Prostate gland (tissue), 2 donors: ENCODE data around the gene NPAT. TPM values are rescaled to one million over a fixed set of nuclear protein-coding genes. Genes with fewer than 3 reads are reported as not detected.

ENCODE experiments used
- DNase-seq: peaks from one replicate; pipeline ENCODE4 v3.0.0-alpha.2; 2019; ENCODE audit warnings: low spot score
- H3K27ac ChIP-seq, 2 donors: fragments of 200-600 bp; sonication (generic); 2 replicates each; pipeline ENCODE4 v1.5.1; 2017 to 2019
- H3K27me3 ChIP-seq: fragments of 200-600 bp; sonication (generic); replicated peaks from 2 replicates; pipeline ENCODE4 v1.5.1; 2019; ENCODE audit not compliant: insufficient read depth
- H3K36me3 ChIP-seq, 2 donors: fragments of 200-600 bp; sonication (generic); 1 replicate in 1 of 2; 2 replicates in 1 of 2; pipeline versions ENCODE4 v1.5.1 to v1.8.1; 2017 to 2019
- H3K4me1 ChIP-seq: fragments of 200-600 bp; sonication (generic); replicated peaks from 2 replicates; pipeline ENCODE4 v1.5.1; 2019
- H3K4me3 ChIP-seq, 2 donors: fragments of 200-600 bp; sonication (generic); 2 replicates each; pipeline ENCODE4 v1.5.1; 2017 to 2019
- H3K9me3 ChIP-seq: fragments of 200-600 bp; sonication (generic); 2 replicates; pipeline ENCODE4 v1.5.1; 2017
- CTCF ChIP-seq, 4 experiments: fragments of 200-600 bp in 2 of 4; fragments of 450-650 bp in 2 of 4; sonication (generic) in 2 of 4; IDR thresholded peaks; 1 replicate in 3 of 4; 2 replicates in 1 of 4; pipeline ENCODE4 v1.5.1; 2016 to 2019; ENCODE audit warnings: antibody characterized with exemption in 4 of 4, mild to moderate bottlenecking in 2 of 4, moderate library complexity in 2 of 4
- POLR2A ChIP-seq: fragments of 450-650 bp; IDR thresholded peaks from one replicate; pipeline ENCODE4 v1.6.1; 2016; ENCODE audit warnings: antibody characterized with exemption, mild to moderate bottlenecking
- POLR2AphosphoS5 ChIP-seq: sonication (generic); formaldehyde crosslinking; IDR thresholded peaks from one replicate; pipeline ENCODE4 v1.6.1; 2017; ENCODE audit warnings: antibody characterized with exemption
- WGBS: methylation state at CpG from one replicate; pipeline ENCODE4 v1.1.5; 2018; 5-methylcytosine and 5-hydroxymethylcytosine counted together
- intact Hi-C: fragments of 100-400 bp; cut with DNase I; formaldehyde crosslinking; loops from one replicate; pipeline ENCODE4 v1.14.2; 2022
- total RNA-seq, 2 donors: library from RNA; depleted of rRNA; stranded (reverse); fragments of >200 nt; gene quantifications; one replicate each; pipeline ENCODE4 v1.1.0, GENCODE V29; 2016

Gene NPAT
- total RNA-seq, 2 donors from 2014 or later, result 18.1 to 25.3 TPM

GRCh38 chr11:108224366-108224765, 1.9 kb upstream of the NPAT start:
- H3K4me3 ChIP-seq, result no peak overlapping the region
- no peaks in the 10 kb centered on the region for H3K9me3 ChIP-seq
- no peaks in the 10 kb centered on the region for H3K27me3 ChIP-seq
- no peaks in the 10 kb centered on the region for H3K36me3 ChIP-seq
- TF ChIP-seq CTCF (IDR thresholded peaks at IDR 0.05), result no peak
- no peaks in the 10 kb centered on the region for H3K4me1 ChIP-seq
- no peak for DNase-seq
- H3K27ac ChIP-seq, result no peak overlapping the region
- 79% methylated on average over 4 of the region's 4 CpGs for WGBS
- intact Hi-C loops, result loop anchor here (5.0 to 10.0 kb wide), 2 partner anchors 270 to 438 kb away; partner anchors contain the start of gene POGLUT3

DNA sequence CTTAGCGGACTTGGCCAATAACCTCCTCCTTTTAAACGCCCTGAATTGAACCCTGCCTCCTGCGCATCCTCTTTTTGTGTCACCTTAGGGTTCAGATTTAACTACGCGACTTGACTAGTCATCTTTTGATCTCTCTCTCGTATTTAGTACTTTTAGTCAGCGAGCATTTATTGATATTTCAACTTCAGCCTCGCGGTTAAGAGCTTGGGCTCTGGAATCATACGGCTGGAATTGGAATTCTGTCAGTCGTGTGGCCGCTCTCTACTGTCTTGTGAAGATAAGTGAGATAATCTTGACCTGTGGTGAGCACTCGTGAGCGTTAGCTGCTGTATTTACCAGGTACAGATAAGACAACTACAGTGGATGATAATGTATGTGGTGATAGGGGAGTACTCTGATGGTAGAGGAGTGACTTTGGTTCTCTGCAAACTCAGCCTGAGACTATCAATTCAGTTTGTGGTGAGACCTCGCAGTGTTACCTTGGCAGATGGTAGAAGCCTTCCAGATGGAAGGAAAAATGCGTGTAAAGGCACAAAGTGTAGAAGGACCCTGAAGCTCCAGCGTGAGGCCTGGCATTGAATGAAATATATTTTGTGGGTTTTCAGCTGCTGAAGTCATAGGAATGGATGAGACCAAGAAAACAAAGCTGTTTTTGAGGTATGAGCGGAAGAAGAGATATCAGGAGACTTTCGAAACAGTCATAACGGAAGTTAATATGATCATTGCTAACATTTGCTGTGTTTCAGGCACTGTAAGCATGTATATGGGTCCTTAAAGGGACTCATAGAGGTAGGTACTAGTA, 1.1 kb upstream of the NPAT start:
- DNase-seq, result no peak
- TF ChIP-seq CTCF (IDR thresholded peaks at IDR 0.05) (no peak), POLR2A (no peak), POLR2AphosphoS5 (no peak)
- WGBS, result 12% methylated on average over 20 of the region's 20 CpGs
- Histone ChIP-seq H3K4me1 (no peaks in the 10 kb centered on the region), H3K4me3 (peak overlapping the region; percentile 69 to 76), H3K36me3 (no peaks in the 10 kb centered on the region), H3K9me3 (no peaks in the 10 kb centered on the region), H3K27ac (peak overlapping the region; percentile 89 to 97), H3K27me3 (no peaks in the 10 kb centered on the region)
- intact Hi-C loops, result loop anchor here (2.0 to 10.0 kb wide), 4 partner anchors 103 to 439 kb away; partner anchors contain the start of genes ACAT1, C11orf65 and POGLUT3

DNA sequence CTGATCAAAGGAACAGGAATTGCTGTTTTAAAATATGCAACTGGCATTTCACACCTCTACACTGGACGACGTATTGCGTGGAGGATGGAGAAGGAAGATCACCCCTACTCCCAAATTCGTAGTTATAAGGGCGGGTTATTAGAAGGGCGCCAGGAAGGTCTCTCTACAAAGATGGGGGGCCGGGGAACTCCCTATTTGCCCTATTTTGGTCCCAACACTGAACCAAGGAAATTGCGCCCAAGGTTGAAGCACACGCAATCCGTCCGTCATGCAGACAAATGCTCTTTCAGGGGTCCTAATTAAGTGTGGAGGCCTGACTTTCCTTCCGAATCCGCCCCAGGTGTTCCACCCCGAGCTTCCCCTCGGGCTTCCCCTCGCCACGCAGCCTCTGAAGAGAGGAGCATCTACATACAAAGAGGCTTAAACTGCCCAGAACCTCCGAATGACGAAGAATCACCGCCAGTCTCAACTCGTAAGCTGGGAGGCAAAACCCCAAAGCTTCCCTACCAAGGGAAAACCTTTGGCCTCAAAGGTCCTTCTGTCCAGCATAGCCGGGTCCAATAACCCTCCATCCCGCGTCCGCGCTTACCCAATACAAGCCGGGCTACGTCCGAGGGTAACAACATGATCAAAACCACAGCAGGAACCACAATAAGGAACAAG, 396 bp downstream of the NPAT start:
- WGBS, result under 1% methylated on average over 29 of the region's 29 CpGs
- Histone ChIP-seq H3K36me3 (no peaks in the 10 kb centered on the region), H3K4me3 (peak overlapping the region; percentile 69 to 76), H3K27ac (peak overlapping the region; percentile 89 to 97), H3K27me3 (no peaks in the 10 kb centered on the region), H3K9me3 (no peaks in the 10 kb centered on the region), H3K4me1 (no peaks in the 10 kb centered on the region)
- TF ChIP-seq POLR2AphosphoS5 (no peak), POLR2A (no peak), CTCF (IDR thresholded peaks at IDR 0.05) (no peak)
- DNase-seq, result no peak
- intact Hi-C loops, result loop anchor here (2.0 to 10.0 kb wide), 4 partner anchors 101 to 440 kb away; partner anchors contain the start of genes ACAT1, C11orf65 and POGLUT3

GRCh38 chr11:108221371-108221770, 1.1 kb downstream of the NPAT start:
- intact Hi-C loops, result loop anchor here (5.0 to 10.0 kb wide), 2 partner anchors 273 to 441 kb away; partner anchors contain the start of gene POGLUT3
- Histone ChIP-seq H3K27me3 (no peaks in the 10 kb centered on the region), H3K9me3 (no peaks in the 10 kb centered on the region), H3K27ac (peak overlapping the region; percentile 89 to 97), H3K4me1 (no peaks in the 10 kb centered on the region), H3K4me3 (peak overlapping the region; percentile 69 to 76), H3K36me3 (no peaks in the 10 kb centered on the region)
- WGBS, result under 1% methylated on average over 12 of the region's 12 CpGs
- no peak for DNase-seq
- no peak for TF ChIP-seq POLR2A
- no peak for TF ChIP-seq CTCF (IDR thresholded peaks at IDR 0.05)
- no peak for TF ChIP-seq POLR2AphosphoS5
